Measurements from ENCODE around the gene CHIC2.

GRCh38 chr4:54074381-54074780 is 10.0 kb upstream of the CHIC2 start:
- TF ChIP-seq CTCF (IDR thresholded peaks at IDR 0.05) (no peak), POLR2A (IDR thresholded peaks at IDR 0.05) (no peak)
